Neural cell (in vitro differentiated cells): ENCODE measurements around the gene FLYWCH2. TPM values are rescaled to one million over a fixed set of nuclear protein-coding genes. Genes with fewer than 3 reads are reported as not detected.

Source experiments
- H2AFZ ChIP-seq: fragments of 200-600, 300-800 bp; sonication (generic), shearing (Covaris generic); 2 replicates; pipeline ENCODE4 v1.6.0; 2014; ENCODE audit warnings: low read depth, mild to moderate bottlenecking, antibody characterized with exemption, low read length, moderate library complexity
- H3F3A ChIP-seq: fragments of 200-600 bp; shearing (Covaris generic); 2 replicates; pipeline ENCODE4 v1.6.1; 2016; ENCODE audit warnings: mild to moderate bottlenecking, moderate library complexity, mixed read lengths, antibody characterized with exemption, low read length; ENCODE audit not compliant: insufficient read depth, poor library complexity, severe bottlenecking
- H3K27ac ChIP-seq: fragments of 200-600, 300-800 bp; sonication (generic), shearing (Covaris generic); 2 replicates; pipeline ENCODE4 v1.5.1; 2014; ENCODE audit warnings: mild to moderate bottlenecking, low read length, moderate library complexity
- H3K27me3 ChIP-seq: fragments of 300-800, 200-600 bp; sonication (generic), shearing (Covaris generic); 2 replicates; pipeline ENCODE4 v1.6.0; 2014; ENCODE audit warnings: mild to moderate bottlenecking, low read depth, low read length, moderate library complexity; ENCODE audit not compliant: insufficient read depth
- H3K36me3 ChIP-seq: fragments of 300-800, 200-600 bp; sonication (generic), shearing (Covaris generic); 2 replicates; pipeline ENCODE4 v1.5.1; 2014; ENCODE audit warnings: mild to moderate bottlenecking, antibody characterized with exemption, low read length, moderate library complexity; ENCODE audit not compliant: insufficient read depth
- H3K4me2 ChIP-seq: fragments of 300-800, 200-600 bp; sonication (generic), shearing (Covaris generic); 2 replicates; pipeline ENCODE4 v1.6.0; 2014; ENCODE audit warnings: mild to moderate bottlenecking, low read length
- H3K4me3 ChIP-seq: fragments of 300-800, 200-600 bp; sonication (generic), shearing (Covaris generic); 2 replicates; pipeline ENCODE4 v1.5.1; 2014; ENCODE audit warnings: mild to moderate bottlenecking, low read length, moderate library complexity
- H3K79me2 ChIP-seq: fragments of 200-600 bp; shearing (Covaris generic); replicated peaks from 2 replicates; pipeline ENCODE4 v1.6.0; 2014; ENCODE audit warnings: mild to moderate bottlenecking, low read length, moderate library complexity; ENCODE audit not compliant: insufficient read depth
- H3K9ac ChIP-seq: fragments of 300-800, 200-600 bp; sonication (generic), shearing (Covaris generic); 2 replicates; pipeline ENCODE4 v1.6.1; 2016; ENCODE audit warnings: mild to moderate bottlenecking, low read length, mixed read lengths
- H3K9me2 ChIP-seq: fragments of 200-600 bp; shearing (Covaris generic); 2 replicates; pipeline ENCODE4 v1.6.1; 2016; ENCODE audit warnings: mild to moderate bottlenecking, low read length, mixed read lengths; ENCODE audit not compliant: insufficient read depth
- H3K9me3 ChIP-seq: fragments of 200-600, 300-800 bp; sonication (generic), shearing (Covaris generic); 2 replicates; pipeline ENCODE4 v1.6.1; 2016; ENCODE audit warnings: mild to moderate bottlenecking, mixed run types, low read length, moderate library complexity, mixed read lengths
- H4K20me1 ChIP-seq: fragments of 200-600 bp; shearing (Covaris generic); 2 replicates; pipeline ENCODE4 v1.6.1; 2016; ENCODE audit warnings: mild to moderate bottlenecking, mixed run types; ENCODE audit not compliant: insufficient read depth
- EP300 ChIP-seq: fragments of 450-650 bp; conservative IDR thresholded peaks from 2 replicates; pipeline ENCODE4 v1.6.1; 2014; ENCODE audit warnings: antibody characterized with exemption, mild to moderate bottlenecking, moderate library complexity; ENCODE audit not compliant: poor library complexity, severe bottlenecking
- EZH2 ChIP-seq: fragments of 200-600, 300-800 bp; shearing (Covaris generic), sonication (generic); IDR thresholded peaks from 2 replicates; pipeline ENCODE4 v1.6.1; 2014; ENCODE audit warnings: antibody characterized with exemption, low read length, borderline replicate concordance, mild to moderate bottlenecking; ENCODE audit not compliant: insufficient read depth, poor library complexity, severe bottlenecking
- MXI1 ChIP-seq: fragments of 450-650 bp; conservative IDR thresholded peaks from 2 replicates; pipeline ENCODE4 v1.6.1; 2014; ENCODE audit warnings: antibody characterized with exemption, mild to moderate bottlenecking; ENCODE audit not compliant: poor library complexity, severe bottlenecking
- POLR2AphosphoS5 ChIP-seq: IDR thresholded peaks from 2 replicates; pipeline ENCODE4 v1.6.1; 2012
- RAD21 ChIP-seq: fragments of 450-650 bp; conservative IDR thresholded peaks from 2 replicates; pipeline ENCODE4 v1.6.1; 2014; ENCODE audit warnings: antibody characterized with exemption, mild to moderate bottlenecking, moderate library complexity
- SMC3 ChIP-seq: fragments of 450-650 bp; conservative IDR thresholded peaks from 2 replicates; pipeline ENCODE4 v1.6.1; 2014; ENCODE audit warnings: antibody characterized with exemption, mild to moderate bottlenecking, moderate library complexity; ENCODE audit not compliant: poor library complexity
- TAF1 ChIP-seq: IDR thresholded peaks from 2 replicates; pipeline ENCODE4 v1.6.1; 2012; ENCODE audit warnings: low read depth
- polyA plus RNA-seq: library from polyadenylated mRNA; depleted of rRNA; stranded (reverse); fragments of >200 nt; gene quantifications from 2 replicates; pipeline ENCODE4 v1.2.3, GENCODE V29; 2014
- TF ChIP-seq, protein P1 (sequence below): IDR thresholded peaks from 2 replicates; pipeline ENCODE4 v1.6.1; 2012; ENCODE audit warnings: borderline replicate concordance
- TF ChIP-seq, protein P2 (sequence below): fragments of 450-650 bp; IDR thresholded peaks from 2 replicates; pipeline ENCODE4 v1.5.1; 2014; ENCODE audit warnings: antibody characterized with exemption, mild to moderate bottlenecking, moderate library complexity; ENCODE audit not compliant: poor library complexity, severe bottlenecking

The FLYWCH2 gene
- polyA plus RNA-seq, 1 donor from 2014 or later = 193 TPM

DNA sequence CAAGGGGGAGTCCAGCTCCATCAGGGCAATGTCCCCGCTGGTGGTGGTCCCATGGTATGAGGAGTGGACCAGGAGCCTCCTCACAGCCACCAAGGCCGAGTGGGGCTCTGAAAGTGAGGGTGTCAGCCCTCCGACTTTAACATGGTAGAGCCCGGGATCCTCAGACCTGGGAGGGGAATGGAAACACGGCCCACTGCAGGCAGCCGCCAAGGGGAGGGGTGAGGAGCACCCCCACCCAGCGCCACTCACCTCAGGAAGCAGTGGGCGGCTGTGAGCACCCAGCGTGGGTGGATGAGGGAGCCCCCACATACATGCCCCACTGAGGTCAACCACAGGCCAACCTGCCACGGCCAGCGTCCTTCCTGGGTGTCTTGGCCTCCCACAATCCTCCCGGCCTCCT is 42.1 kb upstream of the FLYWCH2 start:
- no peak overlapping the region for H2AFZ ChIP-seq
- TF ChIP-seq, protein P1, sequence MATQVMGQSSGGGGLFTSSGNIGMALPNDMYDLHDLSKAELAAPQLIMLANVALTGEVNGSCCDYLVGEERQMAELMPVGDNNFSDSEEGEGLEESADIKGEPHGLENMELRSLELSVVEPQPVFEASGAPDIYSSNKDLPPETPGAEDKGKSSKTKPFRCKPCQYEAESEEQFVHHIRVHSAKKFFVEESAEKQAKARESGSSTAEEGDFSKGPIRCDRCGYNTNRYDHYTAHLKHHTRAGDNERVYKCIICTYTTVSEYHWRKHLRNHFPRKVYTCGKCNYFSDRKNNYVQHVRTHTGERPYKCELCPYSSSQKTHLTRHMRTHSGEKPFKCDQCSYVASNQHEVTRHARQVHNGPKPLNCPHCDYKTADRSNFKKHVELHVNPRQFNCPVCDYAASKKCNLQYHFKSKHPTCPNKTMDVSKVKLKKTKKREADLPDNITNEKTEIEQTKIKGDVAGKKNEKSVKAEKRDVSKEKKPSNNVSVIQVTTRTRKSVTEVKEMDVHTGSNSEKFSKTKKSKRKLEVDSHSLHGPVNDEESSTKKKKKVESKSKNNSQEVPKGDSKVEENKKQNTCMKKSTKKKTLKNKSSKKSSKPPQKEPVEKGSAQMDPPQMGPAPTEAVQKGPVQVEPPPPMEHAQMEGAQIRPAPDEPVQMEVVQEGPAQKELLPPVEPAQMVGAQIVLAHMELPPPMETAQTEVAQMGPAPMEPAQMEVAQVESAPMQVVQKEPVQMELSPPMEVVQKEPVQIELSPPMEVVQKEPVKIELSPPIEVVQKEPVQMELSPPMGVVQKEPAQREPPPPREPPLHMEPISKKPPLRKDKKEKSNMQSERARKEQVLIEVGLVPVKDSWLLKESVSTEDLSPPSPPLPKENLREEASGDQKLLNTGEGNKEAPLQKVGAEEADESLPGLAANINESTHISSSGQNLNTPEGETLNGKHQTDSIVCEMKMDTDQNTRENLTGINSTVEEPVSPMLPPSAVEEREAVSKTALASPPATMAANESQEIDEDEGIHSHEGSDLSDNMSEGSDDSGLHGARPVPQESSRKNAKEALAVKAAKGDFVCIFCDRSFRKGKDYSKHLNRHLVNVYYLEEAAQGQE = no peak
- TF ChIP-seq, protein P2, sequence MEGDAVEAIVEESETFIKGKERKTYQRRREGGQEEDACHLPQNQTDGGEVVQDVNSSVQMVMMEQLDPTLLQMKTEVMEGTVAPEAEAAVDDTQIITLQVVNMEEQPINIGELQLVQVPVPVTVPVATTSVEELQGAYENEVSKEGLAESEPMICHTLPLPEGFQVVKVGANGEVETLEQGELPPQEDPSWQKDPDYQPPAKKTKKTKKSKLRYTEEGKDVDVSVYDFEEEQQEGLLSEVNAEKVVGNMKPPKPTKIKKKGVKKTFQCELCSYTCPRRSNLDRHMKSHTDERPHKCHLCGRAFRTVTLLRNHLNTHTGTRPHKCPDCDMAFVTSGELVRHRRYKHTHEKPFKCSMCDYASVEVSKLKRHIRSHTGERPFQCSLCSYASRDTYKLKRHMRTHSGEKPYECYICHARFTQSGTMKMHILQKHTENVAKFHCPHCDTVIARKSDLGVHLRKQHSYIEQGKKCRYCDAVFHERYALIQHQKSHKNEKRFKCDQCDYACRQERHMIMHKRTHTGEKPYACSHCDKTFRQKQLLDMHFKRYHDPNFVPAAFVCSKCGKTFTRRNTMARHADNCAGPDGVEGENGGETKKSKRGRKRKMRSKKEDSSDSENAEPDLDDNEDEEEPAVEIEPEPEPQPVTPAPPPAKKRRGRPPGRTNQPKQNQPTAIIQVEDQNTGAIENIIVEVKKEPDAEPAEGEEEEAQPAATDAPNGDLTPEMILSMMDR = no peak
- TF ChIP-seq POLR2AphosphoS5 = no peak
- no peak for TF ChIP-seq SMC3
- TF ChIP-seq EZH2 = no peak
- TF ChIP-seq EP300 = no peak
- TF ChIP-seq MXI1 = no peak
- TF ChIP-seq RAD21 = no peak
- no peak for TF ChIP-seq TAF1
- no peak overlapping the region for H3K4me3 ChIP-seq
- H3K27ac ChIP-seq = no peak overlapping the region
- H3K27me3 ChIP-seq = no peaks in the 10 kb centered on the region
- no peaks in the 10 kb centered on the region for H4K20me1 ChIP-seq
- no peaks in the 10 kb centered on the region for H3K79me2 ChIP-seq
- H3K9ac ChIP-seq = no peak overlapping the region
- no peak overlapping the region for H3K4me2 ChIP-seq
- no peaks in the 10 kb centered on the region for H3K9me3 ChIP-seq
- H3K9me2 ChIP-seq = no peaks in the 10 kb centered on the region
- H3K36me3 ChIP-seq = no peaks in the 10 kb centered on the region
- no peaks in the 10 kb centered on the region for H3F3A ChIP-seq

DNA sequence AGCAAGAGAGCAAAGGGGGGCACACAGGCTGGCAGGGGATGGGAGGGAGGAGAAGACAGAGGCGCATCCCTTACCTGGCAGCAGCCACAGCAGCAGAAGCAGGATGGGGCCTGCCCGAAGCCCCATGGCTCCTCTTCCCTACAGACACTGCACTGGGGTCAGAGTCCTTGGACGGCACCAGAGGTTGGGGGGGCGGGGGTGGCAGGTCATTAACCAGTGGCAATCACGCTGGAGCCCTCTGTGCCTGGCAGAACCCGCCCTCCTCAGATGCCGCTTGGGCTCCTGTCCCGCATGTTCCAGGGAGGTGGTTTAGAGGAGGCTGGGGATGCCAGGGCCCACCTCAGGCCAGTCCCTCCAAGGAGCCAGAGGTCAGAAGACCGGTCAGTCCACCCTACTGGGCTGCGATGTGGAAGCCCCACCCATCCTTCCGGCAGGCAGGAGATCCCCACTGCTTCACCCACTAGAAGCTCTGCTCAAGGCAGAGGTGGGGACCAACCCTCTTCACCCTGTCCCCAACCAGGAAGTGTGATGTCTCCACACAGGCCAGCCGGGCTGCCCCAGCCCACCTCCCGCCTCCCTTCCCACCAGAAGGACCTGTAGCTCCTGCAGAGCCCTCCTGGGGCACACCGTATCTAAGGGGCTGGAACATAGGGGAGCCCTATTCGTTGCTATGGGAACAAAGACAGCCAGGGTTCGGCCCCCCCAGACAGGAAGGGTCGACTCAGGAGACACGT is 41.2 kb upstream of the FLYWCH2 start:
- H3K4me2 ChIP-seq = no peak overlapping the region

More for the DNA sequence above, 41.2 kb upstream of the FLYWCH2 start:
- Histone ChIP-seq H3K27ac (no peak overlapping the region), H3K9me3 (no peaks in the 10 kb centered on the region), H3K36me3 (no peaks in the 10 kb centered on the region), H3K4me3 (no peak overlapping the region), H3K27me3 (no peaks in the 10 kb centered on the region), H4K20me1 (no peaks in the 10 kb centered on the region), H2AFZ (no peak overlapping the region), H3K9me2 (no peaks in the 10 kb centered on the region), H3K79me2 (no peaks in the 10 kb centered on the region), H3F3A (no peaks in the 10 kb centered on the region), H3K9ac (no peak overlapping the region)
- no peak for TF ChIP-seq SMC3
- TF ChIP-seq, protein P2 = no peak
- TF ChIP-seq, protein P1 = no peak
- no peak for TF ChIP-seq POLR2AphosphoS5
- TF ChIP-seq RAD21 = no peak
- no peak for TF ChIP-seq EP300
- TF ChIP-seq TAF1 = no peak
- no peak for TF ChIP-seq MXI1
- no peak for TF ChIP-seq EZH2
